Measurements from ENCODE around the gene RSPRY1. TPM values are rescaled to one million over a fixed set of nuclear protein-coding genes. Genes with fewer than 3 reads are reported as not detected.
A peak's percentile ranks its signal among the peaks of the same experiment; 100 is the strongest.

Gene RSPRY1
- total and polyA plus RNA-seq, 2 of the 8 experiments (the other 6 are each of a cell fraction or from before 2014, with no cell fraction given), result 11.5 to 32.5 TPM

DNA sequence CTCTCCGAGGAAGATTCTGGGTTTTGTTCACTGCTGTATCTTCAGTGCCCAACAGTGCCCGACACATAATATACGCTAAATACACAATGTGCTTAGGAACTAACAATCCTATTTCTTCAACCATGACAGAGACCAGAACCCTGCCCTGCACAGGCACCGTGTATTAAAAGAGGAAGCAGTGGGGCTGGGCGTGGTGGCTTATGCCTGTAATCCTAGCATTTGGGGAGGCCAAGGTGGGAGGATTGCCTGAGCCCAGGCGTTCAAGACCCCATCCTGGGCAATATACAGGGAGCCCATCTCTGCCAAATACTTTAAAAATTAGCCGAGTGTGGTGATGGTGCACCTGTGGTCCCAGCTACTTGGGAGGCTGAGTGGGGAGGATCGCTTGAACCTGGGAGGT is 78.3 kb downstream of the RSPRY1 start:
- Histone ChIP-seq H4K5ac (ENCODE audit: insufficient read length, low read depth, low read length) (no peak overlapping the region), H4K91ac (replicated peaks; ENCODE audit: insufficient read length, low read length) (no peak overlapping the region), H3K79me2 (ENCODE audit: control insufficient read depth in 1 of 2, insufficient read depth in 2 of 2, low read length in 2 of 2) (no peaks in the 10 kb centered on the region), H3K36me3 (ENCODE audit: control insufficient read depth in 2 of 4, insufficient read depth in 4 of 4, low read length in 3 of 4) (no peaks in the 10 kb centered on the region), H3K23ac (ENCODE audit: insufficient read length) (no peak overlapping the region), H3K56ac (replicated peaks; ENCODE audit: insufficient read length, low read depth, low read length) (no peak overlapping the region), H3K14ac (ENCODE audit: insufficient read length) (no peak overlapping the region), H2BK5ac (ENCODE audit: low read depth, low read length) (no peak overlapping the region), H2BK12ac (ENCODE audit: low read depth, low read length) (no peak overlapping the region), H4K8ac (ENCODE audit: extremely low read depth, insufficient read depth, low read length) (no peak overlapping the region), H2BK15ac (ENCODE audit: low read length) (no peak overlapping the region), H3K27ac (ENCODE audit: low read depth, low read length) (no peak overlapping the region), H2BK120ac (replicated peaks; ENCODE audit: low read depth, low read length) (no peak overlapping the region), H3K4me3 (ENCODE audit: extremely low read depth in 1 of 4, insufficient read depth in 2 of 4, low read depth in 3 of 4, low read length in 4 of 4) (no peak overlapping the region), H3K18ac (ENCODE audit: extremely low read depth, low read length) (no peak overlapping the region), H3K4me2 (ENCODE audit: insufficient read depth in 1 of 2, low read depth in 2 of 2, low read length in 2 of 2) (no peak overlapping the region), H4K20me1 (replicated peaks in 1 of 2; ENCODE audit: control insufficient read depth in 1 of 2, insufficient read depth in 2 of 2, low read length in 2 of 2) (no peaks in the 10 kb centered on the region), H2BK20ac (ENCODE audit: low read length) (no peak overlapping the region), H3K79me1 (ENCODE audit: low read depth, low read length) (no peaks in the 10 kb centered on the region), H3K9me3 (ENCODE audit: insufficient read depth in 2 of 2, low read depth in 1 of 2, low read length in 1 of 2) (no peaks in the 10 kb centered on the region), H3K4ac (replicated peaks; ENCODE audit: insufficient read length, low read depth, low read length) (no peak overlapping the region), H3K9ac (replicated peaks in 1 of 4; ENCODE audit: extremely low read depth in 1 of 4, low read depth in 3 of 4, low read length in 3 of 4) (no peak overlapping the region), H3K4me1 (replicated peaks in 1 of 4; ENCODE audit: control insufficient read depth in 3 of 4, insufficient read depth in 4 of 4, low read length in 3 of 4) (peaks cover 4 to 13% (median 7%) of the 10 kb centered on the region in 4 experiments), H3K23me2 (ENCODE audit: low read depth, low read length) (0 out of 2 replicates have a peak, but pooled peaks cover 2% of the 10 kb centered on the region), H3K27me3 (replicated peaks in 1 of 4; ENCODE audit: control insufficient read depth in 3 of 4, extremely low read depth in 1 of 4, insufficient read depth in 3 of 4, low read length in 3 of 4) (no peaks in the 10 kb centered on the region), H2AFZ (ENCODE audit: low read length) (no peak overlapping the region), H2AK5ac (ENCODE audit: low read depth, low read length) (0 out of 2 replicates have a peak overlapping the region, but pooled peaks have one; percentile 16)
- CTCF ChIA-PET (ENCODE audit: partially characterized antibody), result interaction anchor here (1.1 kb wide), 1 partner anchor 20 kb away, joined by 3 read pairs; no protein-coding TSS in a partner anchor
- WGBS, 2 experiments (ENCODE audit: extremely low coverage in 1 of 2, insufficient coverage in 1 of 2, insufficient read length in 1 of 2, insufficient replicate concordance in 2 of 2, low coverage in 1 of 2, low lambda C conversion rate in 2 of 2, missing lambda C conversion rate in 1 of 2), result 89% methylated on average over 8 of the region's 8 CpGs; no CpG with 5 or more reads in 1 of the 2 experiments
- TF ChIP-seq HDAC2 (IDR thresholded peaks at IDR 0.05; ENCODE audit: borderline replicate concordance in 1 of 2, low read depth in 2 of 2, low read length in 2 of 2), result no peak
- no peak for TF ChIP-seq CHD2 (IDR thresholded peaks at IDR 0.05; ENCODE audit: low read length)
- TF ChIP-seq GABPA (IDR thresholded peaks at IDR 0.05; ENCODE audit: borderline replicate concordance, insufficient read depth, low read length), result no peak
- TF ChIP-seq POLR2A (IDR thresholded peaks at IDR 0.05; ENCODE audit: control extremely low read depth in 1 of 2, low read depth in 2 of 2, low read length in 2 of 2), result no peak
- no peak for TF ChIP-seq BCL11A (IDR thresholded peaks at IDR 0.05; ENCODE audit: low read depth in 2 of 2, low read length in 2 of 2)
- POLR2A ChIA-PET (ENCODE audit: partially characterized antibody), result no interaction called here
- no peak for DNase-seq (ENCODE audit: low read depth in 1 of 2, low spot score in 2 of 2)
- FAIRE-seq, result no peak

All from H1 (cell line).